CD4-positive, alpha-beta T cell treated with Interleukin-21 for 1 hour (primary cell): Measurements from ENCODE around the gene CDR2.
"Not testable (repeated sequence)": the region's sequence is repeated elsewhere in the genome, so short reads cannot be mapped to it uniquely, and the experiment has no call there.

Experiments
- DNase-seq: peaks from one replicate; pipeline ENCODE4 v3.0.0-alpha.2; 2020

Gene CDR2

GRCh38 chr16:22301423-22301822, 73.0 kb downstream of the CDR2 start:
- DNase-seq, result not testable (repeated sequence)

GRCh38 chr16:22300427-22301071, 73.9 kb downstream of the CDR2 start:
- DNase-seq, result peak; percentile 50

GRCh38 chr16:22299036-22299435, 75.4 kb downstream of the CDR2 start:
- DNase-seq, result no peak

- peak; percentile 87 for DNase-seq
Observed at GRCh38 chr16:22297871-22298733, 76.3 kb downstream of the CDR2 start.

GRCh38 chr16:22297114-22297870, 77.1 kb downstream of the CDR2 start, which contains the start of gene POLR3E:
TSS of gene POLR3E (plus strand) at chr16:22297409. CDS start at chr16:22302969, 5,560 bp downstream.
- peak; percentile 99 for DNase-seq

- no peak for DNase-seq
Observed at GRCh38 chr16:22296225-22297113, 78.0 kb downstream of the CDR2 start.
